ENCODE results near the gene SNX32. TPM values are rescaled to one million over a fixed set of nuclear protein-coding genes. Genes with fewer than 3 reads are reported as not detected.
"Not testable (repeated sequence)": the region's sequence is repeated elsewhere in the genome, so short reads cannot be mapped to it uniquely, and the experiment has no call there.

Gene SNX32
- total and polyA plus RNA-seq, 7 experiments from 2014 or later: 0.38 to 2.0 (median 0.92) TPM

DNA sequence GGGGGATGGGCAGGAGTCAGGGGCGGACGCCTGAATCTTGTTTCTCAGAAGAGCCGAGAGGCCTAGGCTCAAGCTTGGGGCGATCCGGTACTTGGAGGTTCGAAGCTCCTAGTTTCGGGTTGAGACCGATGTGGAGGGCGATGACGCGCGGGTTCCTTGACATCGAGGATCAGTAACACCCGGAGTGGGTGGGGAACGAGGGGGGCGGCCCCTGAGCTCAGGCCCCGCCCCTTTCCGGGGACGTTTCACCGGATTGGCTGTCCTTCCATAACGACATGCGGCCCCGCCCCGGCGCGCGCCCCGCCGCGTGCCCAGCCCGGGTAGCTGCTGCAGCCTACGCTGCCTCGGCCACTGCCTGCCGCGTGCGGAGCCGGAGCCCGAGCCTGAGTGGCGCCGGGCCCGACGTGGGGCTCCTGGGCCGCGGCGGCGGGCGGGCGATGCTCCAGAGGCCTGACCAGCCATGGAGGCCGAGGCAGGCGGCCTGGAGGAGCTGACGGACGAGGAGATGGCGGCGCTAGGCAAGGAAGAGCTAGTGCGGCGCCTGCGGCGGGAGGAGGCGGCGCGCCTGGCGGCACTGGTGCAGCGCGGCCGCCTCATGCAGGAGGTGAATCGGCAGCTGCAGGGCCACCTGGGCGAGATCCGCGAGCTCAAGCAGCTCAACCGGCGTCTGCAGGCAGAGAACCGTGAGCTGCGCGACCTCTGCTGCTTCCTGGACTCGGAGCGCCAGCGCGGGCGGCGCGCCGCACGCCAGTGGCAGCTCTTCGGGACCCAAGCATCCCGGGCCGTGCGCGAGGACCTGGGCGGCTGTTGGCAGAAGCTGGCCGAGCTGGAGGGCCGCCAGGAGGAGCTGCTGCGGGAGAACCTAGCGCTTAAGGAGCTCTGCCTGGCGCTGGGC is 56.8 kb downstream of the SNX32 start, which contains the start of gene CCDC85B:
Gene CCDC85B, plus strand, starts transcription at position 350 of the 895 bp plus-strand sequence. Its CDS starts 111 bp downstream, at position 461.
- peaks cover 0 to 2% (median 0%) of the 10 kb centered on the region in 5 donors for H3K36me3 Mint-ChIP-seq
- ATAC-seq: peak; percentile 86
- H3K27ac Mint-ChIP-seq: peak within 1 kb of the TSS; percentile 93 to 99 (median 97)
- no peaks in the 10 kb centered on the region for H3K27me3 ChIP-seq (ENCODE audit: control insufficient read depth in 2 of 2, insufficient read depth in 2 of 2, low read length in 2 of 2)
- peaks cover 41 to 53% of the 10 kb centered on the region in 2 donors for H3K4me1 ChIP-seq (ENCODE audit: control insufficient read depth in 2 of 2, insufficient read depth in 2 of 2, low read length in 2 of 2)
- DNase-seq: peak; percentile 97 to 99 (median 98)
- no peaks in the 10 kb centered on the region for H3K36me3 ChIP-seq (ENCODE audit: control insufficient read depth in 2 of 3, insufficient read depth in 3 of 3, low read length in 3 of 3)
- H3K4me3 Mint-ChIP-seq: peak within 1 kb of the TSS; percentile 88 to 97 (median 93)
- H3K4me3 ChIP-seq (ENCODE audit: low read length): peak within 1 kb of the TSS; percentile 84
- intact Hi-C loops (cut with micrococcal nuclease): loop anchor here (1.0 kb wide), 8 partner anchors 10 to 378 kb away; partner anchors contain the start of genes FOSL1 (in 2 of the 2), BANF1 (in 1 of the 2), C11orf68 (in 1 of the 2) and CFL1 (in 1 of the 2)
- POLR2A ChIA-PET: interaction anchor here (0.6 to 12.3 kb wide), 40 partner anchors 10 to 1349 kb away, joined by 3 to 316 read pairs (median 6); partner anchors contain the start of genes BANF1, C11orf68, CFL1 and CTSW
- CTCF ChIA-PET: interaction anchor here (0.5 to 9.0 kb wide), 29 partner anchors 8 to 222 kb away, joined by 3 to 159 read pairs (median 4); partner anchors contain the start of genes BANF1, C11orf68, CFL1 and FOSL1
- peak within 1 kb of the TSS; percentile 92 for H3K27ac ChIP-seq (ENCODE audit: low read depth, low read length)
- H3K9me3 ChIP-seq (ENCODE audit: control insufficient read depth in 2 of 3, low read length in 3 of 3): no peaks in the 10 kb centered on the region
- H3K4me1 Mint-ChIP-seq: peaks cover 44 to 70% (median 56%) of the 10 kb centered on the region in 7 donors
- peaks cover 0 to 3% (median 0%) of the 10 kb centered on the region in 11 donors for H3K9me3 Mint-ChIP-seq
- no peaks in the 10 kb centered on the region for H3K27me3 Mint-ChIP-seq

DNA sequence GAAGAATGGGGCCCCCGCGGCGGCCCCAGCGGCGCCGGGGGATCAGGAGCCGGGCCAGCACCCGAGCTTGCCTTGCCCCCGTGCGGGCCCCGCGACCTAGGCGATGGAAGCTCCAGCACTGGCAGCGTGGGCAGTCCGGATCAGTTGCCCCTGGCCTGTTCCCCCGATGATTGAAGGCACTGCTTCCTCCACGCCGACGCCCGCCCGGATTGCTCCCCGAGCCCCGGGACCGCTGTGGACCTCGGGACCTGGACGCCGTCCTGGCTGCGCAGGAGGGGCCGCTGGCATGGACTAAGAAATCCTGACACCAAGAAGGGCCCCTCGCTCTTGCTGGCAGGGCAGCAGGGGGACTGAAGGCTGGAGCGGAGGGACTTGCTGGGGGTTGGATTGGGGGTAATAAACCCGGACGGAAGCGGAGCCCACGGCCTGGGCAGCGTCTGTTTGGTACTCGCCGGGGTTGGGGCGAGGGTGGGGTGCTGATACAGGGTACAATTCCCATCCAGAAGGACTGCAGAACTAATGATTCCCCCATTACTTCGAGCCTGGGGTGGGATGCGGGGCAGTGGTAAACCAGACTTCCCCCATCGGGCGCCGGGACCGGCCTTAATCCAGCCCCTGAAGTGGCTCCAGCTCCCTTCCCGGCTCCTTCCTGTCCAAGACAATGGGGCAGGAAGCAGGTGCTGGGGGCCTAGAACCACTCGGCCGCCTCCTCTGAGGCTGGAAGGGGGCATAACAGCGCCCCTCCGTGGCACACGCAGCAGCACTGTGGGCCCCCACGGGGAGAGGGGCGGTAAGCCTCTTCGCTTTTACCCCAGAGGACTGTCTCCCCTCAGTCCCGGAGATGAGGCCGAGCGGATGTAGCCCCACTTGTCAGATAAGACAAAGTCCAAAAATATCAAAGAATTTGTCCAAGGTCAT is 57.7 kb downstream of the SNX32 start:
- no peak for ATAC-seq
- Mint-ChIP-seq H3K27me3 (no peaks in the 10 kb centered on the region), H3K9me3 (peaks cover 0 to 3% (median 0%) of the 10 kb centered on the region in 11 donors), H3K4me1 (peaks cover 45 to 76% (median 54%) of the 10 kb centered on the region in 7 donors), H3K36me3 (peaks cover 0 to 2% (median 0%) of the 10 kb centered on the region in 5 donors), H3K27ac (peak overlapping the region; percentile 44 to 91 (median 85)), H3K4me3 (peak overlapping the region; percentile 74 to 97 (median 88))
- H3K27ac ChIP-seq (ENCODE audit: low read depth, low read length): peak overlapping the region; percentile 92
- no peaks in the 10 kb centered on the region for H3K36me3 ChIP-seq (ENCODE audit: control insufficient read depth in 2 of 3, insufficient read depth in 3 of 3, low read length in 3 of 3)
- ChIA-PET CTCF (interaction anchor here (0.7 to 9.0 kb wide), 18 partner anchors 9 to 180 kb away, joined by 3 to 159 read pairs (median 6); partner anchors contain the start of genes C11orf68, CFL1, FOSL1 and KAT5), POLR2A (interaction anchor here (0.8 to 12.3 kb wide), 32 partner anchors 9 to 469 kb away, joined by 3 to 316 read pairs (median 11); partner anchors contain the start of genes BANF1, C11orf68, CFL1 and CTSW)
- H3K9me3 ChIP-seq (ENCODE audit: control insufficient read depth in 2 of 3, low read length in 3 of 3): no peaks in the 10 kb centered on the region
- intact Hi-C loops (cut with micrococcal nuclease): no loop called here
- H3K4me1 ChIP-seq (ENCODE audit: control insufficient read depth in 2 of 2, insufficient read depth in 2 of 2, low read length in 2 of 2): peaks cover 41 to 53% of the 10 kb centered on the region in 2 donors
- peak overlapping the region; percentile 84 for H3K4me3 ChIP-seq (ENCODE audit: low read length)
- peak in 1 of 9 donors; percentile 37 for DNase-seq
- no peaks in the 10 kb centered on the region for H3K27me3 ChIP-seq (ENCODE audit: control insufficient read depth in 2 of 2, insufficient read depth in 2 of 2, low read length in 2 of 2)

GRCh38 chr11:65892137-65892540 is 58.4 kb downstream of the SNX32 start:
- POLR2A ChIA-PET: interaction anchor here (0.7 to 12.3 kb wide), 13 partner anchors 8 to 393 kb away, joined by 3 to 316 read pairs (median 15); partner anchors contain the start of genes C11orf68, CFL1, CTSW and DRAP1
- H3K27me3 ChIP-seq (ENCODE audit: control insufficient read depth in 2 of 2, insufficient read depth in 2 of 2, low read length in 2 of 2); H3K9me3 Mint-ChIP-seq; H3K9me3 ChIP-seq (ENCODE audit: control insufficient read depth in 2 of 3, low read length in 3 of 3); intact Hi-C loops (cut with micrococcal nuclease); ATAC-seq; H3K36me3 ChIP-seq (ENCODE audit: control insufficient read depth in 2 of 3, insufficient read depth in 3 of 3, low read length in 3 of 3); H3K27me3 Mint-ChIP-seq; H3K36me3 Mint-ChIP-seq: not testable (repeated sequence)
- peak overlapping the region; percentile 84 for H3K4me3 ChIP-seq (ENCODE audit: low read length)
- peak in 1 of 9 donors; percentile 51 for DNase-seq
- CTCF ChIA-PET: interaction anchor here (0.7 to 9.0 kb wide), 3 partner anchors 9 to 31 kb away, joined by 3 to 159 read pairs (median 10); partner anchors contain the start of genes CFL1, FOSL1 and MUS81
- peaks cover 41 to 53% of the 10 kb centered on the region in 2 donors for H3K4me1 ChIP-seq (ENCODE audit: control insufficient read depth in 2 of 2, insufficient read depth in 2 of 2, low read length in 2 of 2)
- Mint-ChIP-seq H3K4me3 (peak overlapping the region; percentile 74 to 97 (median 85)), H3K27ac (peak overlapping the region; percentile 44 to 91 (median 85)), H3K4me1 (peaks cover 40 to 76% (median 49%) of the 10 kb centered on the region in 7 donors)
- H3K27ac ChIP-seq (ENCODE audit: low read depth, low read length): peak overlapping the region; percentile 92

GRCh38 chr11:65892661-65893317 is 59.0 kb downstream of the SNX32 start:
- DNase-seq (no peak), ATAC-seq (no peak)
- Mint-ChIP-seq H3K36me3 (peaks cover 0 to 2% (median 0%) of the 10 kb centered on the region in 5 donors), H3K27ac (peak overlapping the region; percentile 44 to 91 (median 85)), H3K27me3 (no peaks in the 10 kb centered on the region), H3K9me3 (peaks cover 0 to 2% (median 0%) of the 10 kb centered on the region in 11 donors), H3K4me3 (peak overlapping the region; percentile 75 to 97 (median 85)), H3K4me1 (peaks cover 40 to 74% (median 49%) of the 10 kb centered on the region in 7 donors)
- Histone ChIP-seq H3K4me3 (ENCODE audit: low read length) (peak overlapping the region; percentile 84), H3K36me3 (ENCODE audit: control insufficient read depth in 2 of 3, insufficient read depth in 3 of 3, low read length in 3 of 3) (no peaks in the 10 kb centered on the region), H3K4me1 (ENCODE audit: control insufficient read depth in 2 of 2, insufficient read depth in 2 of 2, low read length in 2 of 2) (peaks cover 36 to 49% of the 10 kb centered on the region in 2 donors), H3K27ac (ENCODE audit: low read depth, low read length) (peak overlapping the region; percentile 92), H3K27me3 (ENCODE audit: control insufficient read depth in 2 of 2, insufficient read depth in 2 of 2, low read length in 2 of 2) (no peaks in the 10 kb centered on the region), H3K9me3 (ENCODE audit: control insufficient read depth in 2 of 3, low read length in 3 of 3) (no peaks in the 10 kb centered on the region)
- intact Hi-C loops (cut with micrococcal nuclease): no loop called here
- ChIA-PET POLR2A (interaction anchor here (0.7 to 12.3 kb wide), 10 partner anchors 8 to 394 kb away, joined by 3 to 316 read pairs (median 4); partner anchors contain the start of genes C11orf68, CFL1, FOSL1 and MALAT1), CTCF (interaction anchor here (0.7 to 9.0 kb wide), 5 partner anchors 7 to 33 kb away, joined by 3 to 159 read pairs (median 10); partner anchors contain the start of genes CFL1, FOSL1 and MUS81)

DNA sequence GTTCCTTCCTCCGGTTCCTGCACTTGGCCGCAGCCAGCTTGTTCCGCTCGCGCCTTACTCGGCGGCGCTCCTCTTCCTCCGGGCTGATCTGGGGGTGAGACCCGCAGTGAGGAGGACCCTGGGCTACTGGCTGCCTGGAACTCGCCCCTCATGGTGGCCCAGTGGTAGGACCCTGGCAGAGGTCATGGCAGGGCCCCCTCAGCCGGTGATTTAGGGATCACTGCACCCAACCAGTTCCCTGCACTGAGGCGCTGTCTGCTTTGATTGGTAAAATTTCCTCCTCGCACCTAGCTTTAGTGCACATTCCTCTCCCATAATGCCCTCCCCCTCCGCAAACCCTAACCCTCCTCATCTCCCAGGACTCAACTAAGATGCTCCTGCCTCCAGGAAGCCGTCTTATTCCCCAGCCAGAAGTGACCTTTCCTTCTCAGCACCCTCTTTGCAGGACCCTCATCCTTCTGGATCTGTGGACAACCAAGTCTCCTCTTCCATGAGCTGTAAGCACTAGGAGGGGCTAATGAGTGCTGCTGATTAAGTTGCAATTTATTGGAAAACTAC is 60.4 kb downstream of the SNX32 start:
- Mint-ChIP-seq H3K27me3 (peaks cover 0 to 3% (median 0%) of the 10 kb centered on the region in 5 donors), H3K27ac (peak overlapping the region; percentile 44 to 91 (median 85)), H3K9me3 (no peaks in the 10 kb centered on the region), H3K4me3 (peak overlapping the region; percentile 75 to 97 (median 85)), H3K4me1 (peaks cover 30 to 70% (median 45%) of the 10 kb centered on the region in 7 donors), H3K36me3 (no peaks in the 10 kb centered on the region)
- H3K27me3 ChIP-seq (ENCODE audit: control insufficient read depth in 2 of 2, insufficient read depth in 2 of 2, low read length in 2 of 2): no peaks in the 10 kb centered on the region
- ChIA-PET CTCF (interaction anchor here (0.6 to 5.0 kb wide), 8 partner anchors 9 to 159 kb away, joined by 3 to 36 read pairs (median 4); partner anchors contain the start of gene MUS81), POLR2A (interaction anchor here (0.7 to 12.3 kb wide), 13 partner anchors 6 to 108 kb away, joined by 3 to 316 read pairs (median 5); partner anchors contain the start of genes BANF1, C11orf68, CFL1 and EIF1AD)
- intact Hi-C loops (cut with micrococcal nuclease): no loop called here
- H3K36me3 ChIP-seq (ENCODE audit: control insufficient read depth in 2 of 3, insufficient read depth in 3 of 3, low read length in 3 of 3): no peaks in the 10 kb centered on the region
- peak overlapping the region; percentile 92 for H3K27ac ChIP-seq (ENCODE audit: low read depth, low read length)
- H3K4me1 ChIP-seq (ENCODE audit: control insufficient read depth in 2 of 2, insufficient read depth in 2 of 2, low read length in 2 of 2): peaks cover 37 to 44% of the 10 kb centered on the region in 2 donors
- ATAC-seq: no peak
- peak in 1 of 9 donors; percentile 19 for DNase-seq
- no peaks in the 10 kb centered on the region for H3K9me3 ChIP-seq (ENCODE audit: control insufficient read depth in 2 of 3, low read length in 3 of 3)
- peak overlapping the region; percentile 67 for H3K4me3 ChIP-seq (ENCODE audit: low read length)

All from naive thymus-derived CD4-positive, alpha-beta T cell (primary cell).